H9 (cell line): ENCODE data around the gene DUSP2. TPM values are rescaled to one million over a fixed set of nuclear protein-coding genes. Genes with fewer than 3 reads are reported as not detected.
A peak's percentile ranks its signal among the peaks of the same experiment; 100 is the strongest.

ENCODE experiments used
- DNase-seq: peaks from one replicate; pipeline ENCODE4 v3.0.0-alpha.2; 2017
- H2AFZ ChIP-seq: one replicate; pipeline ENCODE4 v1.6.1; 2013; ENCODE audit warnings: mild to moderate bottlenecking, low read length, control low read depth, moderate library complexity
- H2AK5ac ChIP-seq: 2 replicates; pipeline ENCODE4 v1.6.1; 2013; ENCODE audit warnings: low read length, control low read depth, mixed read lengths; ENCODE audit not compliant: insufficient read length
- H2BK120ac ChIP-seq: one replicate; pipeline ENCODE4 v1.6.1; 2013; ENCODE audit warnings: low read depth, mild to moderate bottlenecking, low read length, control low read depth, inconsistent platforms; ENCODE audit not compliant: poor library complexity, severe bottlenecking
- H2BK12ac ChIP-seq: 2 replicates; pipeline ENCODE4 v1.6.1; 2013; ENCODE audit warnings: low read length, control low read depth, mixed read lengths, low read depth; ENCODE audit not compliant: insufficient read length
- H2BK15ac ChIP-seq: 2 replicates; pipeline ENCODE4 v1.6.1; 2013; ENCODE audit warnings: low read depth, low read length, control low read depth
- H2BK20ac ChIP-seq: one replicate; pipeline ENCODE4 v1.6.1; 2013; ENCODE audit warnings: low read depth, mild to moderate bottlenecking, low read length, control low read depth, inconsistent platforms; ENCODE audit not compliant: poor library complexity, severe bottlenecking
- H2BK5ac ChIP-seq: 2 replicates; pipeline ENCODE4 v1.6.1; 2013; ENCODE audit warnings: low read length, control low read depth, mixed read lengths; ENCODE audit not compliant: insufficient read length
- H3K14ac ChIP-seq: 2 replicates; pipeline ENCODE4 v1.6.1; 2013; ENCODE audit warnings: low read length, control low read depth; ENCODE audit not compliant: insufficient read depth
- H3K18ac ChIP-seq: 2 replicates; pipeline ENCODE4 v1.6.1; 2013; ENCODE audit warnings: low read depth, mild to moderate bottlenecking, mixed read lengths, low read length, control low read depth; ENCODE audit not compliant: insufficient read length
- H3K23ac ChIP-seq: 2 replicates; pipeline ENCODE4 v1.6.1; 2013; ENCODE audit warnings: low read length, control low read depth, mixed read lengths, low read depth; ENCODE audit not compliant: insufficient read length
- H3K23me2 ChIP-seq: 2 replicates; pipeline ENCODE4 v1.6.1; 2013; ENCODE audit warnings: low read depth, mild to moderate bottlenecking, mixed read lengths, low read length, control low read depth; ENCODE audit not compliant: insufficient read length, poor library complexity, severe bottlenecking
- H3K27ac ChIP-seq: 2 replicates; pipeline ENCODE4 v1.5.1; 2013; ENCODE audit warnings: low read length, control low read depth, mixed read lengths, low read depth; ENCODE audit not compliant: insufficient read length
- H3K27me3 ChIP-seq: 2 replicates; pipeline ENCODE4 v1.6.1; 2013; ENCODE audit warnings: low read length, control low read depth, inconsistent platforms; ENCODE audit not compliant: insufficient read depth
- H3K4ac ChIP-seq: 2 replicates; pipeline ENCODE4 v1.6.1; 2013; ENCODE audit warnings: low read depth, mild to moderate bottlenecking, control low read depth, inconsistent platforms, low read length, moderate library complexity
- H3K4me1 ChIP-seq: 2 replicates; pipeline ENCODE4 v1.6.1; 2013; ENCODE audit warnings: low read length, control low read depth, inconsistent platforms; ENCODE audit not compliant: insufficient read depth
- H3K4me2 ChIP-seq: 2 replicates; pipeline ENCODE4 v1.6.1; 2013; ENCODE audit warnings: low read length, control low read depth, mixed read lengths; ENCODE audit not compliant: insufficient read length, insufficient read depth
- H3K56ac ChIP-seq: 2 replicates; pipeline ENCODE4 v1.6.1; 2013; ENCODE audit warnings: low read depth, mild to moderate bottlenecking, mixed read lengths, low read length, control low read depth; ENCODE audit not compliant: insufficient read length
- H3K79me1 ChIP-seq: 2 replicates; pipeline ENCODE4 v1.6.1; 2013; ENCODE audit warnings: low read depth, mild to moderate bottlenecking, moderate library complexity, low read length, control low read depth, inconsistent platforms; ENCODE audit not compliant: insufficient read depth, poor library complexity, severe bottlenecking
- H3K79me2 ChIP-seq: 2 replicates; pipeline ENCODE4 v1.6.1; 2013; ENCODE audit warnings: low read length, control low read depth, inconsistent platforms; ENCODE audit not compliant: insufficient read depth
- H3K9ac ChIP-seq: 2 replicates; pipeline ENCODE4 v1.6.1; 2013; ENCODE audit warnings: low read length, control low read depth, mixed read lengths; ENCODE audit not compliant: insufficient read length; ENCODE audit errors: extremely low read depth
- H3K9me3 ChIP-seq: one replicate; pipeline ENCODE4 v1.6.1; 2013; ENCODE audit warnings: low read depth, low read length, inconsistent platforms; ENCODE audit not compliant: control insufficient read depth
- H3T11ph ChIP-seq: one replicate; pipeline ENCODE4 v1.6.1; 2013; ENCODE audit warnings: mild to moderate bottlenecking, low read length, control low read depth, inconsistent platforms
- H4K20me1 ChIP-seq: one replicate; pipeline ENCODE4 v1.6.1; 2013; ENCODE audit not compliant: control insufficient read depth, insufficient read length, insufficient read depth
- H4K5ac ChIP-seq: 2 replicates; pipeline ENCODE4 v1.6.1; 2013; ENCODE audit warnings: low read depth, mild to moderate bottlenecking, mixed read lengths, low read length, control low read depth; ENCODE audit not compliant: insufficient read length
- H4K8ac ChIP-seq: replicated peaks from 2 replicates; pipeline ENCODE4 v1.6.1; 2013; ENCODE audit warnings: low read length, control low read depth, mixed read lengths, low read depth; ENCODE audit not compliant: insufficient read length
- H4K91ac ChIP-seq: 2 replicates; pipeline ENCODE4 v1.6.1; 2013; ENCODE audit warnings: low read depth, mild to moderate bottlenecking, moderate library complexity, mixed read lengths, low read length, control low read depth; ENCODE audit not compliant: insufficient read length
- H3K27ac Mint-ChIP-seq, 3 experiments: 2 replicates in 2 of 3; 3 replicates in 1 of 3; pipeline ENCODE4 v1.8.0; 2020 to 2021; ENCODE audit warnings: mixed read lengths in 3 of 3, mild to moderate bottlenecking in 1 of 3, moderate library complexity in 1 of 3
- H3K27me3 Mint-ChIP-seq: 2 replicates; pipeline ENCODE4 v1.8.0; 2021; ENCODE audit warnings: low read depth, mild to moderate bottlenecking, moderate library complexity, mixed read lengths
- H3K36me3 Mint-ChIP-seq, 3 experiments: 2 replicates in 2 of 3; 3 replicates in 1 of 3; pipeline ENCODE4 v1.8.0; 2020 to 2021; ENCODE audit warnings: low read depth in 3 of 3, mixed read lengths in 3 of 3; ENCODE audit not compliant: insufficient read depth in 1 of 3
- H3K4me1 Mint-ChIP-seq, 2 experiments: 2 replicates each; pipeline ENCODE4 v1.8.0; 2020; ENCODE audit warnings: mixed read lengths in 2 of 2
- H3K4me3 Mint-ChIP-seq, 2 experiments: 2 replicates in 1 of 2; 3 replicates in 1 of 2; pipeline ENCODE4 v1.8.0; 2020 to 2021; ENCODE audit warnings: mild to moderate bottlenecking in 2 of 2, mixed read lengths in 2 of 2, moderate library complexity in 1 of 2
- H3K9me3 Mint-ChIP-seq, 2 experiments: 2 replicates in 1 of 2; 3 replicates in 1 of 2; pipeline ENCODE4 v1.8.0; 2020; ENCODE audit warnings: mild to moderate bottlenecking in 2 of 2, mixed read lengths in 2 of 2, moderate library complexity in 1 of 2
- CTCF ChIP-seq: fragments of 200-600 bp; sonication (generic); conservative IDR thresholded peaks from 3 replicates; pipeline ENCODE4 v1.8.0; 2021; ENCODE audit warnings: antibody characterized with exemption, mild to moderate bottlenecking
- WGBS: extraction: QIAGEN DNeasy Blood & Tissue Kit; methylation state at CpG from one replicate; pipeline ENCODE4 v1.1.7; 2013; ENCODE audit warnings: missing lambda C conversion rate, low lambda C conversion rate, mixed read lengths; ENCODE audit not compliant: insufficient read length; ENCODE audit errors: extremely low coverage; 5-methylcytosine and 5-hydroxymethylcytosine counted together
- total RNA-seq: library from RNA; stranded (reverse); gene quantifications from 2 replicates; pipeline ENCODE4 v1.2.1, GENCODE V29; 2021

The DUSP2 gene
- total RNA-seq, 1 experiment from 2014 or later, result 14.9 TPM

GRCh38 chr2:96174251-96175144 is 29.3 kb upstream of the DUSP2 start:
- Histone ChIP-seq H2BK20ac (no peak overlapping the region), H3K14ac (no peak overlapping the region), H3K79me1 (no peaks in the 10 kb centered on the region), H3K23ac (no peak overlapping the region), H3K4me2 (no peak overlapping the region), H3K27me3 (no peaks in the 10 kb centered on the region), H2BK120ac (no peak overlapping the region), H3K4me1 (no peaks in the 10 kb centered on the region), H2AK5ac (no peak overlapping the region), H2BK12ac (no peak overlapping the region), H3T11ph (no peak overlapping the region), H4K5ac (no peak overlapping the region), H4K8ac (no peak overlapping the region), H3K9ac (no peak overlapping the region), H3K18ac (no peak overlapping the region), H2BK15ac (no peak overlapping the region), H2AFZ (no peak overlapping the region), H3K23me2 (no peaks in the 10 kb centered on the region), H4K20me1 (no peaks in the 10 kb centered on the region), H3K56ac (no peak overlapping the region), H4K91ac (no peak overlapping the region), H3K9me3 (no peaks in the 10 kb centered on the region), H3K79me2 (no peaks in the 10 kb centered on the region), H3K27ac (no peak overlapping the region), H3K4ac (no peak overlapping the region), H2BK5ac (no peak overlapping the region)
- Mint-ChIP-seq H3K4me3 (no peak overlapping the region), H3K4me1 (no peaks in the 10 kb centered on the region), H3K36me3 (peaks cover 0 to 4% (median 0%) of the 10 kb centered on the region in 3 experiments; a peak in 1 of 7 replicates), H3K27ac (no peak overlapping the region), H3K9me3 (peaks cover 7 to 11% of the 10 kb centered on the region in 2 experiments), H3K27me3 (peaks cover 4% of the 10 kb centered on the region)
- no CpG with 5 or more reads among the region's 8 CpGs for WGBS
- TF ChIP-seq CTCF, result peak; percentile 92
- DNase-seq, result peak; percentile 80
